NB4 (cell line): ENCODE measurements around the gene HBS1L.

Source experiments
- DNase-seq: peaks from one replicate; pipeline ENCODE4 v3.0.0; 2010; ENCODE audit warnings: low read depth
- H3K4me3 ChIP-seq: one replicate; pipeline ENCODE4 v1.5.1; 2011; ENCODE audit warnings: mild to moderate bottlenecking, low read depth, low read length, moderate library complexity
- CTCF ChIP-seq: IDR thresholded peaks from one replicate; pipeline ENCODE4 v1.5.1; 2012; ENCODE audit warnings: low read depth, low read length
- MAX ChIP-seq: IDR thresholded peaks from 2 replicates; pipeline ENCODE4 v1.6.1; 2011; ENCODE audit warnings: low read depth, low read length
- MYC ChIP-seq: IDR thresholded peaks from 2 replicates; pipeline ENCODE4 v1.6.1; 2011; ENCODE audit warnings: low read depth, low read length
- POLR2A ChIP-seq: IDR thresholded peaks from 2 replicates; pipeline ENCODE4 v1.6.1; 2011; ENCODE audit warnings: mild to moderate bottlenecking; ENCODE audit not compliant: insufficient read length; ENCODE audit errors: extremely low read depth

The HBS1L gene

GRCh38 chr6:135084916-135085269 lies 30.3 kb upstream of the HBS1L start:
- no peak for DNase-seq
- TF ChIP-seq CTCF (no peak), POLR2A (no peak), MYC (no peak), MAX (no peak)
- no peak overlapping the region for H3K4me3 ChIP-seq

GRCh38 chr6:135084001-135084915 lies 29.6 kb upstream of the HBS1L start:
- no peak overlapping the region for H3K4me3 ChIP-seq
- TF ChIP-seq MAX (no peak), CTCF (no peak), POLR2A (no peak), MYC (no peak)
- no peak for DNase-seq

GRCh38 chr6:135081966-135082365 lies 27.3 kb upstream of the HBS1L start:
- no peak overlapping the region for H3K4me3 ChIP-seq
- no peak for DNase-seq
- TF ChIP-seq MAX: no peak
- no peak for TF ChIP-seq CTCF
- no peak for TF ChIP-seq POLR2A
- TF ChIP-seq MYC: no peak

GRCh38 chr6:135075018-135075417 lies 20.4 kb upstream of the HBS1L start:
- TF ChIP-seq CTCF (no peak), MAX (no peak), MYC (no peak), POLR2A (no peak)
- DNase-seq: no peak

GRCh38 chr6:135073756-135074393 lies 19.3 kb upstream of the HBS1L start:
- no peak for TF ChIP-seq POLR2A
- no peak for TF ChIP-seq MAX
- no peak for TF ChIP-seq MYC
- no peak for TF ChIP-seq CTCF
- no peak overlapping the region for H3K4me3 ChIP-seq
- DNase-seq: no peak

More at GRCh38 chr6:135075018-135075417, 20.4 kb upstream of the HBS1L start:
- H3K4me3 ChIP-seq: no peak overlapping the region
